ENCODE data around the gene SLC11A1.

GRCh38 chr2:218395826-218396687 is 14.0 kb downstream of the SLC11A1 start:
- TF ChIP-seq CTCF (IDR thresholded peaks at IDR 0.05), result peak; percentile 83 to 99 (median 94)
- peak in 1 of 2 donors; percentile 59 for TF ChIP-seq POLR2A (IDR thresholded peaks at IDR 0.05)

All from heart left ventricle (tissue), 13 donors.